GM08714 (cell line): ENCODE data around the gene STK38L.

Source experiments
- H3K4me3 ChIP-seq: fragments of 200-500 bp; sonication (Bioruptor generic); 2 replicates; pipeline ENCODE4 v1.5.1; 2014; ENCODE audit warnings: mild to moderate bottlenecking, low read length, inconsistent platforms
- ZNF274 ChIP-seq: IDR thresholded peaks from 2 replicates; pipeline ENCODE4 v1.6.1; 2012; ENCODE audit warnings: mild to moderate bottlenecking, low read depth, low read length

The STK38L gene

GRCh38 chr12:27276275-27276674 lies 32.2 kb downstream of the STK38L start:
- TF ChIP-seq ZNF274 = no peak
- no peak overlapping the region for H3K4me3 ChIP-seq

- TF ChIP-seq ZNF274 = no peak
- no peak overlapping the region for H3K4me3 ChIP-seq
These were observed 33.8 kb downstream of the STK38L start for GRCh38 chr12:27277846-27278260.

DNA sequence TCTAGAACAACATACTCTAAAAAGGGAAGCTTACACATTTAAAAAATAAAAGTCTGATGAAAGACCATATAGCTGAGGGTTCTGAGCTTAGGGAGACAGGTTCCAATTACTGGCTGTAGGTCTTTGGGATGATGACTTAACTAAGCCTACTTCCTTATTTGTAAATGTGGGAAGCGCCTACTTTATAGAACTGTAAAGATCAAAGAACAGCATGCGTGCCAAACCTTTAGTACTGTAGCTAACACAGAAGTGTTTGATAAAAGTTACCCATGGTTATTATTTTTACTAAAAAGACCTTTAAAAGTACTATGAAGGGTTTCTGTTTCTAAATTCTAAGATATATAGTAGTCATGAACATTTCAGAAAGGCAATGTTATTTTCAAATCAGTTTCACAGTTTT lies 35.7 kb downstream of the STK38L start:
- no peak for TF ChIP-seq ZNF274
- no peak overlapping the region for H3K4me3 ChIP-seq

DNA sequence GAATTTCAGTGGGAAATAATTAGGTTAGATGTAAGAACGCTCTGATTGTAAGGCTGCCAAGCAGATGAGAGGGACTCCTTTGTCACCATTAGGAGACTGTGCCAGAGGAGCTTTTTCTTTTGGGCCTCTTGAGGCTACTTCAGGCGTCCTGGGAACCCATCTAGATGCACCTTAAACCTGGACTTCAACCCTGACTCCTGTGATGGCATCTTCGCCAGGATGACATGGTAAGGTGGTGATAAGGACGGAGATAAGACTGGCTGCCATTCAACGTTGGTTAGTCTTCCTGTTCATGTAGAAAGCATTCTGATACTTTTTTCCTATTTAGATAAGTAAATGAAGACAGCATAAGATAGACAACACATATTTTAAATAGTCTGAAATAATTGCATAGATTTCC lies 36.3 kb downstream of the STK38L start:
- H3K4me3 ChIP-seq = no peak overlapping the region
- no peak for TF ChIP-seq ZNF274

DNA sequence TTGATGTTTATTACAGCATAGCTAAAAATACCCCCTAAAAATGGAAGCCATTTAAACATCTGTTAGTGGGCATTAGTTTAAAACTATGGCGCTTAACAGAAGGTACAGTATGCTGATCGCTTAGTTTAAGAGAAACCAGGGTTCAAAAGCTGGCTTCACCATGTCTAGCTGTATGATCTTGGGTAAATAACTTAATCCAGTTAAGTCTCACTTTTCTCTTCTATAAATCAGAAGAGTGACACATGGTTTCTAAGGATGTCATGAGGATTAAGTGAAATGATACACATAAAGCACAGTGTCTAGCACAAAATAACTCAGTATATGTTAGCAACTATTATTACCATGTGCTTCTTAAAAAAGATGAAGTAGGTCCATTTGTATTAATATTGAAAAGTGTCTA lies 38.7 kb downstream of the STK38L start:
- TF ChIP-seq ZNF274 = no peak
- no peak overlapping the region for H3K4me3 ChIP-seq

- no peak for TF ChIP-seq ZNF274
- H3K4me3 ChIP-seq = no peak overlapping the region
These were observed 39.9 kb downstream of the STK38L start for GRCh38 chr12:27284021-27284420.

GRCh38 chr12:27284751-27285150 lies 40.7 kb downstream of the STK38L start:
- TF ChIP-seq ZNF274 = no peak
- no peak overlapping the region for H3K4me3 ChIP-seq

DNA sequence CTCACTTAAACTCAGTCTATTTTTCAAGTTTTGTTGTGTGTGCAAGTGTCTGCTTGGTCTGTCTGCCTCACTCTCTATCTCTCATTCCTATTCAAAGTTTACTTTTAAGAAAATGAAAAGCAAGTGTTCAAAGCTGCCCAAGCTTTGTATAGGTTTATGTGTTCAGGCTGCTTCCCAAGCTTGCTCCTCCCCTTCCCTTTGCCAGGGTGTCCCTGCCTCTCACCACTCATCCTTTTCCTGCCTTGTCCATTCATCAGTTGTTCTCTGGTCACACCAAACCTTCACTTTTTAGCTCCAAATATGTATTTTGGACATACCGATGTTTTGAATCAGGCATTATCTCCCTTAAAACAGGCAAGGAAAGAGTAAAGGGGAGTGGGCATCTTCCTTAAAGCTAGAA lies 41.3 kb downstream of the STK38L start:
- no peak overlapping the region for H3K4me3 ChIP-seq
- no peak for TF ChIP-seq ZNF274

DNA sequence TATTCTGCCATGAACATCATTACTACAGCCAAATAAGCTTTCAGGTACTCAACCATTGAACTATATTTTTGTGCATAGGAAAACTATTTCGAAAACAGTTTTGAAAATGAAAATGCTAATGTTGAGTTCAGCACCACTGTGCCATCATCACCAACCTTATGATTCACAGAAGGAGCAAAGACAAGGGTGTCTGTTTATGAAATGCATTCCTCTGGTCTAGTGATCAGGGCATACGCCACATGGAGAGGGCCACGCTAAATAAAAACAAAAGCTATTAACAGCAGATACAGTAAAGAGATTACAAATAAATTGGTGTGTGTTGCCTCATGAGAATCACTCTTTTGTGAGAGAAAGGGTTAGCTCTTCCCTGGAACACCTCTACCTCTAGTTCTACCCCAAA lies 45.3 kb downstream of the STK38L start:
- H3K4me3 ChIP-seq = no peak overlapping the region
- no peak for TF ChIP-seq ZNF274

- no peak for TF ChIP-seq ZNF274
- H3K4me3 ChIP-seq = no peak overlapping the region
These were observed 46.5 kb downstream of the STK38L start for GRCh38 chr12:27290501-27291168.

GRCh38 chr12:27291862-27292261 lies 47.8 kb downstream of the STK38L start:
- TF ChIP-seq ZNF274 = no peak
- no peak overlapping the region for H3K4me3 ChIP-seq

- no peak overlapping the region for H3K4me3 ChIP-seq
- no peak for TF ChIP-seq ZNF274
These were observed 48.6 kb downstream of the STK38L start for GRCh38 chr12:27292718-27293117.

GRCh38 chr12:27293463-27293862 lies 49.4 kb downstream of the STK38L start:
- no peak for TF ChIP-seq ZNF274
- H3K4me3 ChIP-seq = no peak overlapping the region

DNA sequence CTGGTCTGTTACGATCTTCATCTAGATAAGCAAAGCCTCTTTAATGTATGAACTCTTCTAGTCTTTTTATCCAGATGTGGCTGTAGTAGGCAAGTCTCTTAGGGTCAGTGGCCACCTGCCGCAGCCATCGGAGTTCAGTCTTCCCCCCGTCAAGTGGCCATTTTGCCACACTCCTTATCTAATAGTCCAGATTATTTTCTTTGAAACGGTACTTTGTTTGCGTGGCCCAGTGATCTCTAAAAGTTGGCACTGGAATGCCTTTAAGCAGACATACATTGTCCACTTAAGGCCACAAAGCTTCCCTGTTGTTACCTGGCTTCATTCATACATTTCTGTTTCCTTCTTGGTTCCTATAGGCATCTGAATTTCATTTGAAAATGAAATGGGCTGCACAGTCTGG lies 52.6 kb downstream of the STK38L start:
- no peak overlapping the region for H3K4me3 ChIP-seq
- TF ChIP-seq ZNF274 = no peak

- TF ChIP-seq ZNF274 = no peak
- no peak overlapping the region for H3K4me3 ChIP-seq
These were observed 53.5 kb downstream of the STK38L start for GRCh38 chr12:27297566-27297965.

- no peak for TF ChIP-seq ZNF274
- H3K4me3 ChIP-seq = no peak overlapping the region
These were observed 55.0 kb downstream of the STK38L start for GRCh38 chr12:27299102-27299501.
